ENCODE measurements around the gene GLI1. TPM values are rescaled to one million over a fixed set of nuclear protein-coding genes. Genes with fewer than 3 reads are reported as not detected.

The GLI1 gene
- total RNA-seq, 1 experiment from 2014 or later = 25.8 TPM

GRCh38 chr12:57511161-57511560 lies 51.6 kb downstream of the GLI1 start:
- Histone ChIP-seq H3K56ac (ENCODE audit: insufficient read length, low read depth, low read length) (no peak overlapping the region), H3K27ac (ENCODE audit: insufficient read length, low read depth, low read length) (no peak overlapping the region), H4K5ac (ENCODE audit: insufficient read length, low read depth, low read length) (no peak overlapping the region), H3K79me2 (ENCODE audit: insufficient read depth, low read length) (0 out of 2 replicates have a peak, but pooled peaks cover 1% of the 10 kb centered on the region), H2AFZ (ENCODE audit: low read length) (no peak overlapping the region), H3K27me3 (ENCODE audit: insufficient read depth, low read length) (no peaks in the 10 kb centered on the region), H4K91ac (ENCODE audit: insufficient read length, low read depth, low read length) (no peak overlapping the region), H3K23ac (ENCODE audit: insufficient read length, low read depth, low read length) (no peak overlapping the region), H4K20me1 (ENCODE audit: control insufficient read depth, insufficient read depth, insufficient read length) (no peaks in the 10 kb centered on the region), H2BK20ac (ENCODE audit: low read depth, low read length, poor library complexity, severe bottlenecking) (no peak overlapping the region), H3K4me1 (ENCODE audit: insufficient read depth, low read length) (no peaks in the 10 kb centered on the region), H3K9ac (ENCODE audit: extremely low read depth, insufficient read length, low read length) (no peak overlapping the region), H2BK15ac (ENCODE audit: low read depth, low read length) (no peak overlapping the region), H2BK120ac (ENCODE audit: low read depth, low read length, poor library complexity, severe bottlenecking) (no peak overlapping the region), H3K4me2 (ENCODE audit: insufficient read depth, insufficient read length, low read length) (no peak overlapping the region), H3K4ac (ENCODE audit: low read depth, low read length) (no peak overlapping the region), H2BK12ac (ENCODE audit: insufficient read length, low read depth, low read length) (no peak overlapping the region), H2BK5ac (ENCODE audit: insufficient read length, low read length) (no peak overlapping the region), H3K23me2 (ENCODE audit: insufficient read length, low read depth, low read length, poor library complexity, severe bottlenecking) (no peaks in the 10 kb centered on the region), H3K18ac (ENCODE audit: insufficient read length, low read depth, low read length) (no peak overlapping the region), H3K79me1 (ENCODE audit: insufficient read depth, low read depth, low read length, poor library complexity, severe bottlenecking) (no peaks in the 10 kb centered on the region), H2AK5ac (ENCODE audit: insufficient read length, low read length) (no peak overlapping the region), H4K8ac (replicated peaks; ENCODE audit: insufficient read length, low read depth, low read length) (no peak overlapping the region), H3T11ph (ENCODE audit: low read length) (no peak overlapping the region), H3K14ac (ENCODE audit: insufficient read depth, low read length) (no peak overlapping the region), H3K9me3 (ENCODE audit: control insufficient read depth, low read depth, low read length) (no peaks in the 10 kb centered on the region)
- Mint-ChIP-seq H3K9me3 (peaks cover 0 to 2% of the 10 kb centered on the region in 2 experiments; a peak in 1 of 5 replicates), H3K4me3 (no peak overlapping the region), H3K4me1 (no peaks in the 10 kb centered on the region), H3K27ac (no peak overlapping the region), H3K36me3 (ENCODE audit: insufficient read depth in 1 of 3, low read depth in 3 of 3) (peaks cover 70 to 85% (median 72%) of the 10 kb centered on the region in 3 experiments; a peak in 6 of 7 replicates), H3K27me3 (ENCODE audit: low read depth) (0 out of 2 replicates have a peak, but pooled peaks cover 2% of the 10 kb centered on the region)
- TF ChIP-seq CTCF (conservative IDR thresholded peaks at IDR 0.05) = no peak
- WGBS (ENCODE audit: extremely low coverage, insufficient read length, low lambda C conversion rate) = no CpG with 5 or more reads among the region's 4 CpGs
- DNase-seq = no peak

Data from H9 (cell line).